ENCODE results near the gene E2F1. TPM values are rescaled to one million over a fixed set of nuclear protein-coding genes. Genes with fewer than 3 reads are reported as not detected.
"Not testable (repeated sequence)": the region's sequence is repeated elsewhere in the genome, so short reads cannot be mapped to it uniquely, and the experiment has no call there.

Gene E2F1
- total and polyA plus RNA-seq, 2 experiments from 2014 or later: 21.2 to 61.4 TPM

DNA sequence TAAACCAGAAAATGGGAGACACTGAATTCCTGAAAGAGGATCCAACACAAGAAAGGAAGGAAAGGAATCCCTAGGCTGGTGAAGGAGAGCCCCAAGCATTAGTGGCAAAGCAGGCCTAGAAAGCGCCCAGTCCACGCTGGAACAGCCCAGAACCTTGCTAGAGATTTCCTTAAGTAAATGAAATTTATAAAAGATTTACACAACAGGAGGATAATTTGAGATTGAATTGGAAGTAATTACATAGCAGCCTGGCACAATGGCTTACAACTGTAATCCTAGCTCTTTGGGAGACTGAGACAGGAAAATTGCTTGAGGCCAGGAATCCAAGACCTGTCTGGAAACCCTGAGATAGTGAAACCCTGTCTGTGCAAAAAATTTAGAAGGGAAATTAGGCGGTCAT, 50.8 kb downstream of the E2F1 start:
- DNase-seq (ENCODE audit: low read depth in 1 of 2, low spot score in 1 of 2): no peak
- no peak for TF ChIP-seq CTCF (IDR thresholded peaks at IDR 0.05; ENCODE audit: low read depth, low read length)
- Histone ChIP-seq H3K27me3 (no peaks in the 10 kb centered on the region), H3K36me3 (peaks cover 42% of the 10 kb centered on the region), H3K27ac (peak overlapping the region; percentile 16), H3K9me3 (ENCODE audit: low read depth) (no peaks in the 10 kb centered on the region), H3K4me1 (ENCODE audit: low read depth) (peaks cover 13% of the 10 kb centered on the region), H3K4me3 (no peak overlapping the region)

DNA sequence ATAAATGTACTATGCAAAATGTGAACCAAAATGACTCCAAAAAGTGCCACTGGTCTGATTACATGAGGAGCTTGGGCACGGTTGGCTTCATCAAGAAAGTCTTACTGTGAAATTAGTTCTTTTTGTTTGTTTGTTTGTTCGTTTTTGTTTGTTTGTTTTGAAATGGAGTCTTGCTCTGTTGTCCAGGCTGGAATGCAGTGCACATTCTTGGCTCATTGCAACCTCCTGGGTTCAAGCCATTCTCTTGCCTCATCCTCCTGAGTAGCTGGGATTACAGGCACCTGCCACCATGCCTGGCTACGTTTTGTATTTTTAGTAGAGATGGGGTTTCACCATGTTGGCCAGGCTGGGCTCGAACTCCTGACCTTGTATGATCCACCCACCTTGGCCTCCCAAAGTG, 54.3 kb downstream of the E2F1 start:
- Histone ChIP-seq H3K4me1 (ENCODE audit: low read depth) (peaks cover 13% of the 10 kb centered on the region), H3K36me3 (peaks cover 48% of the 10 kb centered on the region)
- not testable (repeated sequence) for DNase-seq (ENCODE audit: low read depth in 1 of 2, low spot score in 1 of 2); H3K27me3 ChIP-seq; H3K4me3 ChIP-seq; H3K9me3 ChIP-seq (ENCODE audit: low read depth); H3K27ac ChIP-seq

- peak overlapping the region; percentile 51 for H3K27ac ChIP-seq
- H3K9me3 ChIP-seq (ENCODE audit: low read depth): no peaks in the 10 kb centered on the region
- H3K27me3 ChIP-seq: no peaks in the 10 kb centered on the region
- peaks cover 3% of the 10 kb centered on the region for H3K4me1 ChIP-seq (ENCODE audit: low read depth)
- peak in 1 of 2 donors; percentile 87 for DNase-seq (ENCODE audit: low read depth in 1 of 2, low spot score in 1 of 2)
- H3K36me3 ChIP-seq: peaks cover 56% of the 10 kb centered on the region
- no peak for TF ChIP-seq CTCF (IDR thresholded peaks at IDR 0.05; ENCODE audit: low read depth, low read length)
- H3K4me3 ChIP-seq: no peak overlapping the region
Measured at GRCh38 chr20:33630507-33630906, 55.7 kb downstream of the E2F1 start.

GRCh38 chr20:33629979-33630378, 56.2 kb downstream of the E2F1 start:
- peaks cover 62% of the 10 kb centered on the region for H3K36me3 ChIP-seq
- TF ChIP-seq CTCF (IDR thresholded peaks at IDR 0.05; ENCODE audit: low read depth, low read length): no peak

DNA sequence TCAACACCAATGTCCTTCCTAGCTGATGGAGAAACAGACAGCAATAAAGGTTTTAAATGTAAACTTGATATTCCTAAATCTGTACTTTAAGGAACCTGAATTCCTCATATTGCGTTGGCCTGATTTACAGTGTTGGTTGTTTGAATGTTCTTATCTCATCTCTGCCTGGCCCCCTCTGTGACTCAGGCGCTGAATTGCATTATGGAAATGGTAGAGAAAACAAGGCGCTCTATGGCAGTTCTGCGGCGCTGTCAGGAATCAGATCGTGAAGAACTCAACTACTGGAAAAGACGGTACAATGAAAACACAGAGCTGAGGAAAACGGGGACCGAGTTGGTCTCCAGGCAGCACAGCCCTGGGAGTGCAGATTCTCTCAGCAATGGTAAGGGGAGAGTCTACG, 56.7 kb downstream of the E2F1 start:
- DNase-seq (ENCODE audit: low read depth in 1 of 2, low spot score in 1 of 2): no peak
- no peak for TF ChIP-seq CTCF (IDR thresholded peaks at IDR 0.05; ENCODE audit: low read depth, low read length)
- H3K4me1 ChIP-seq (ENCODE audit: low read depth): no peaks in the 10 kb centered on the region
- no peak overlapping the region for H3K4me3 ChIP-seq
- peak overlapping the region; percentile 51 for H3K27ac ChIP-seq
- H3K36me3 ChIP-seq: peaks cover 66% of the 10 kb centered on the region
- no peaks in the 10 kb centered on the region for H3K9me3 ChIP-seq (ENCODE audit: low read depth)
- H3K27me3 ChIP-seq: no peaks in the 10 kb centered on the region

More at GRCh38 chr20:33629979-33630378, 56.2 kb downstream of the E2F1 start:
- Histone ChIP-seq H3K4me3 (no peak overlapping the region), H3K27ac (peak overlapping the region; percentile 51), H3K9me3 (ENCODE audit: low read depth) (no peaks in the 10 kb centered on the region), H3K4me1 (ENCODE audit: low read depth) (no peaks in the 10 kb centered on the region), H3K27me3 (no peaks in the 10 kb centered on the region)
- DNase-seq (ENCODE audit: low read depth in 1 of 2, low spot score in 1 of 2): no peak

GRCh38 chr20:33627577-33628216, 58.5 kb downstream of the E2F1 start:
- no peak for TF ChIP-seq CTCF (IDR thresholded peaks at IDR 0.05; ENCODE audit: low read depth, low read length)
- H3K4me3 ChIP-seq: no peak overlapping the region
- H3K36me3 ChIP-seq: peaks cover 70% of the 10 kb centered on the region
- H3K27me3 ChIP-seq: no peaks in the 10 kb centered on the region
- no peak overlapping the region for H3K27ac ChIP-seq
- DNase-seq (ENCODE audit: low read depth in 1 of 2, low spot score in 1 of 2): no peak
- no peaks in the 10 kb centered on the region for H3K4me1 ChIP-seq (ENCODE audit: low read depth)
- no peaks in the 10 kb centered on the region for H3K9me3 ChIP-seq (ENCODE audit: low read depth)
